GF-D8 (cell line): Measurements from ENCODE around the gene FAM222A.

Experiments used
- DNase-seq: peaks from one replicate; lab custom pipeline; 2025; lab: John Stamatoyannopoulos, UW

FAM222A gene

GRCh38 chr12:109724321-109724892 lies 10.8 kb downstream of the FAM222A start:
- DNase-seq, result no peak

- DNase-seq, result no peak
These were observed 11.9 kb downstream of the FAM222A start for GRCh38 chr12:109725321-109726105.

- DNase-seq, result no peak
These were observed 12.5 kb downstream of the FAM222A start for GRCh38 chr12:109726106-109726497.

GRCh38 chr12:109726511-109727038 lies 12.9 kb downstream of the FAM222A start:
- DNase-seq, result no peak

- DNase-seq, result no peak
These were observed 13.6 kb downstream of the FAM222A start for GRCh38 chr12:109727039-109727723.

- DNase-seq, result no peak
These were observed 14.4 kb downstream of the FAM222A start for GRCh38 chr12:109727746-109728726.

- DNase-seq, result no peak
These were observed 15.3 kb downstream of the FAM222A start for GRCh38 chr12:109728921-109729320.

GRCh38 chr12:109729371-109729781 lies 15.8 kb downstream of the FAM222A start:
- DNase-seq, result no peak

GRCh38 chr12:109729801-109730200 lies 16.2 kb downstream of the FAM222A start:
- no peak for DNase-seq

- no peak for DNase-seq
These were observed 16.9 kb downstream of the FAM222A start for GRCh38 chr12:109730306-109731145.

- DNase-seq, result no peak
These were observed 17.7 kb downstream of the FAM222A start for GRCh38 chr12:109731231-109731731.

- no peak for DNase-seq
These were observed 18.2 kb downstream of the FAM222A start for GRCh38 chr12:109731806-109732205.

GRCh38 chr12:109732321-109733305 lies 19.0 kb downstream of the FAM222A start:
- DNase-seq, result no peak

- DNase-seq, result no peak
These were observed 20.8 kb downstream of the FAM222A start for GRCh38 chr12:109734219-109735000.

GRCh38 chr12:109735051-109735521 lies 21.5 kb downstream of the FAM222A start:
- DNase-seq, result no peak

GRCh38 chr12:109735825-109736551 lies 22.4 kb downstream of the FAM222A start:
- DNase-seq, result no peak

GRCh38 chr12:109736552-109737108 lies 23.0 kb downstream of the FAM222A start:
- DNase-seq, result no peak
